Neural progenitor cell (in vitro differentiated cells): ENCODE measurements around the gene TGM3.

Experiments used
- EZH2 ChIP-seq: fragments of 200-600 bp; sonication (generic); IDR thresholded peaks from 2 replicates; pipeline ENCODE4 v1.6.1; 2017; ENCODE audit warnings: antibody characterized with exemption, mild to moderate bottlenecking, moderate library complexity
- EZH2phosphoT487 ChIP-seq: fragments of 200-600 bp; sonication (generic); IDR thresholded peaks from 2 replicates; pipeline ENCODE4 v1.6.1; 2017; ENCODE audit warnings: antibody characterized with exemption
- TF ChIP-seq, protein P1 (sequence below): fragments of 200-600 bp; sonication (generic); IDR thresholded peaks from 2 replicates; pipeline ENCODE4 v1.5.1; 2017; ENCODE audit warnings: antibody characterized with exemption, mild to moderate bottlenecking

DNA sequence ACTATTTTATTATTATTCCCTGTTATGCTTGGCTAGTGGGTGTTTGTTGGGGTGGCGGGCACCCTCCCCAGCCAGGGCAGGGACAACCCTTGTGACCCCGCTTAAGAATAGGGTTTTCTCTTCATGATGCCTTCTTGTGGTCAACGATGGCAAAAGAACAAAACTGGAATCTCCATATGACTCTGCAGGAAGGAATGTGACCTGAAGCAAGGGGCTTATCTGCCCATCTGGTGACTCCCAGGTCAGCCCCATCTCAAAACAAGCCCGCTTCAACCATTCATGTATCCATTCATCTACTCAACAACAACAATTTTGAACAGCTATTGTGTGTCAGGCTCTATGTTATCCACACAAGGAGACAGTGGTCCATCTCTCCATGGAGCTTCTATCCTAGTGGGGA lies 54.0 kb downstream of the TGM3 start:
- TF ChIP-seq, protein P1, sequence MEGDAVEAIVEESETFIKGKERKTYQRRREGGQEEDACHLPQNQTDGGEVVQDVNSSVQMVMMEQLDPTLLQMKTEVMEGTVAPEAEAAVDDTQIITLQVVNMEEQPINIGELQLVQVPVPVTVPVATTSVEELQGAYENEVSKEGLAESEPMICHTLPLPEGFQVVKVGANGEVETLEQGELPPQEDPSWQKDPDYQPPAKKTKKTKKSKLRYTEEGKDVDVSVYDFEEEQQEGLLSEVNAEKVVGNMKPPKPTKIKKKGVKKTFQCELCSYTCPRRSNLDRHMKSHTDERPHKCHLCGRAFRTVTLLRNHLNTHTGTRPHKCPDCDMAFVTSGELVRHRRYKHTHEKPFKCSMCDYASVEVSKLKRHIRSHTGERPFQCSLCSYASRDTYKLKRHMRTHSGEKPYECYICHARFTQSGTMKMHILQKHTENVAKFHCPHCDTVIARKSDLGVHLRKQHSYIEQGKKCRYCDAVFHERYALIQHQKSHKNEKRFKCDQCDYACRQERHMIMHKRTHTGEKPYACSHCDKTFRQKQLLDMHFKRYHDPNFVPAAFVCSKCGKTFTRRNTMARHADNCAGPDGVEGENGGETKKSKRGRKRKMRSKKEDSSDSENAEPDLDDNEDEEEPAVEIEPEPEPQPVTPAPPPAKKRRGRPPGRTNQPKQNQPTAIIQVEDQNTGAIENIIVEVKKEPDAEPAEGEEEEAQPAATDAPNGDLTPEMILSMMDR, result no peak
- TF ChIP-seq EZH2 (no peak), EZH2phosphoT487 (no peak)
